ENCODE results near the gene ING3. TPM values are rescaled to one million over a fixed set of nuclear protein-coding genes. Genes with fewer than 3 reads are reported as not detected.

Gene ING3
- total RNA-seq, 1 experiment from 2014 or later = 12.6 TPM

DNA sequence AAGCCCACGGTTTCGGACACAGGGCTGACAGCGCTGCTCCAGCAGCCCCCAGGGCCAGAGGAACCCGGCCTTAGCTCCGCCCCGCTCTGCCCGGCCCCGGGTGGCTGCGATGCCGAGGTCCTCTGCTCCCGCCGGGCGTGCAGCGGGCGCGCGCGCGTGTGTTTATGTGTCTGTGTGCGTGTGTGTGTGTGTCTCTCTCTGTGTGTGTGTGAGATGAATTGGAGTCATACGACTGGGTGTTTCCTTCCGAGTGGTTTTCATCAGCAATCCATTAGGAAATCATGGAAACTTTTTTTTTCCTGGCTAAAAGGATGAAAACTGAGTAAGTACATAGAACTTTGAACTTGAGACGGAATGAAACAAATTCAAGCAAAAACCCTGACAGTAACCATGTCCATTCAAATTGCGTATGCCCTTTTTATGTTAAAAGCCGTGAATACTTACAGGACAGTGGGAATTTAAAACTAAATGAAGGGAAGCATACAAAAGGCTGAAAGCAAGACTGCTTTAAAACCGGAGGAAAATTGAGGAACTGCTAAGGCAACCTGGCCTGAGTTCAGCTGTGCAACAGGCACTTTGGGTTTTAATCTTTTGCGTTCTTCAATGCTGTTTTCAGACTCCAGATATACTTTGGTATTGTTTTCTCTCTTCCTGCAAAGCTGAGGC, 38.1 kb downstream of the ING3 start, which contains the start of gene CPED1 (continued):
- TF ChIP-seq ZNF532 (CRISPR knock-in tag; IDR thresholded peaks at IDR 0.05; ENCODE audit: borderline replicate concordance) = no peak
- no peak for TF ChIP-seq ZNF396 (CRISPR knock-in tag; IDR thresholded peaks at IDR 0.05; ENCODE audit: borderline replicate concordance)
- no peak for TF ChIP-seq OVOL2 (CRISPR knock-in tag; IDR thresholded peaks at IDR 0.05; ENCODE audit: borderline replicate concordance)
- no peak for TF ChIP-seq NR2C2 (CRISPR knock-in tag; IDR thresholded peaks at IDR 0.05)
- no peak for TF ChIP-seq GTF2I (CRISPR knock-in tag; conservative IDR thresholded peaks at IDR 0.05)
- no peak for TF ChIP-seq FOXP1 (CRISPR knock-in tag; IDR thresholded peaks at IDR 0.05; ENCODE audit: borderline replicate concordance)
- TF ChIP-seq ZNF317 (CRISPR knock-in tag; IDR thresholded peaks at IDR 0.05; ENCODE audit: borderline replicate concordance, low read depth) = no peak

GRCh38 chr7:120989257-120990220, 39.0 kb downstream of the ING3 start:
- TF ChIP-seq ETV6 (CRISPR knock-in tag; IDR thresholded peaks at IDR 0.05) = no peak
- TF ChIP-seq PREB (CRISPR knock-in tag; IDR thresholded peaks at IDR 0.05; ENCODE audit: borderline replicate concordance) = no peak
- TF ChIP-seq CBFB (CRISPR knock-in tag; IDR thresholded peaks at IDR 0.05; ENCODE audit: low read depth) = no peak
- TF ChIP-seq SMAD3 (CRISPR knock-in tag; IDR thresholded peaks at IDR 0.05; ENCODE audit: borderline replicate concordance) = no peak
- TF ChIP-seq, protein P1, sequence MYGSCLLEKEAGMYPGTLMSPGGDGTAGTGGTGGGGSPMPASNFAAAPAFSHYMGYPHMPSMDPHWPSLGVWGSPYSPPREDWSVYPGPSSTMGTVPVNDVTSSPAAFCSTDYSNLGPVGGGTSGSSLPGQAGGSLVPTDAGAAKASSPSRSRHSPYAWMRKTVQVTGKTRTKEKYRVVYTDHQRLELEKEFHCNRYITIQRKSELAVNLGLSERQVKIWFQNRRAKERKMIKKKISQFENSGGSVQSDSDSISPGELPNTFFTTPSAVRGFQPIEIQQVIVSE (CRISPR knock-in tag; IDR thresholded peaks at IDR 0.05; ENCODE audit: borderline replicate concordance) = no peak
- TF ChIP-seq, protein P2, sequence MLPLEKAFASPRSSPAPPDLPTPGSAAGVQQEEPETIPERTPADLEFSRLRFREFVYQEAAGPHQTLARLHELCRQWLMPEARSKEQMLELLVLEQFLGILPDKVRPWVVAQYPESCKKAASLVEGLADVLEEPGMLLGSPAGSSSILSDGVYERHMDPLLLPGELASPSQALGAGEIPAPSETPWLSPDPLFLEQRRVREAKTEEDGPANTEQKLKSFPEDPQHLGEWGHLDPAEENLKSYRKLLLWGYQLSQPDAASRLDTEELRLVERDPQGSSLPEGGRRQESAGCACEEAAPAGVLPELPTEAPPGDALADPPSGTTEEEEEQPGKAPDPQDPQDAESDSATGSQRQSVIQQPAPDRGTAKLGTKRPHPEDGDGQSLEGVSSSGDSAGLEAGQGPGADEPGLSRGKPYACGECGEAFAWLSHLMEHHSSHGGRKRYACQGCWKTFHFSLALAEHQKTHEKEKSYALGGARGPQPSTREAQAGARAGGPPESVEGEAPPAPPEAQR (CRISPR knock-in tag; IDR thresholded peaks at IDR 0.05) = no peak
- TF ChIP-seq ZNF396 (CRISPR knock-in tag; IDR thresholded peaks at IDR 0.05; ENCODE audit: borderline replicate concordance) = no peak
- no peak for TF ChIP-seq CREM (CRISPR knock-in tag; IDR thresholded peaks at IDR 0.05)
- TF ChIP-seq, protein P3, sequence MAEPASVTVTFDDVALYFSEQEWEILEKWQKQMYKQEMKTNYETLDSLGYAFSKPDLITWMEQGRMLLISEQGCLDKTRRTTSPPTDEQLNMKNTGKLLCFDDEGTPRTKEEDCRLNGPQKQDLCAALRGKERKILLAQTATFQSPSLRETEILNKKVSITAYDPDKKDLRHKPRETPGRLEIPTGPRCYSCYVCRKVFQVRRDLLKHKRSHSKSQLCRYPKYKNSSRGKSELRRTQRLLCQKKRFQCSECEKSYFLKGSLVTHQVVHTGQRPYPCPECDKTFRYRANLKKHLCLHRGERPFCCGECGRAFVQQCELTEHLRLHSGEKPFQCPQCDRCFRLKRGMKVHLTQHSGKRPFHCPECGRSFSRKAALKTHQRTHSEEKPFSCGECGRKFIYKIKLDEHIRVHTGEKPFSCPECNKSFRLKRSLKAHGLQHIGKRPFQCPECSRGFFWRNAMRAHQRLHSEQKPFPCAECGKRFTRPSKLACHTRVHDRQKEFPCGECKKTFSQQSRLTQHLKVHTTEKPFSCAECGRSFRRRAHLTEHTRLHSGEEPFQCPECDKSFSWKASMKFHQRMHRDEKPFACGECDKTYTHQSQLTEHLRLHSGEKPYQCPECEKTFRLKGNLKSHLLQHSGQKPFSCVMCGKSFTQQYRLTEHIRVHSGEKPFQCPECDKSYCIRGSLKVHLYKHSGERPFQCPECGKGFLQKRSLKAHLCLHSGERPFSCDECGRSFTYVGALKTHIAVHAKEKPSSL (CRISPR knock-in tag; conservative IDR thresholded peaks at IDR 0.05) = no peak
- TF ChIP-seq, protein P4, sequence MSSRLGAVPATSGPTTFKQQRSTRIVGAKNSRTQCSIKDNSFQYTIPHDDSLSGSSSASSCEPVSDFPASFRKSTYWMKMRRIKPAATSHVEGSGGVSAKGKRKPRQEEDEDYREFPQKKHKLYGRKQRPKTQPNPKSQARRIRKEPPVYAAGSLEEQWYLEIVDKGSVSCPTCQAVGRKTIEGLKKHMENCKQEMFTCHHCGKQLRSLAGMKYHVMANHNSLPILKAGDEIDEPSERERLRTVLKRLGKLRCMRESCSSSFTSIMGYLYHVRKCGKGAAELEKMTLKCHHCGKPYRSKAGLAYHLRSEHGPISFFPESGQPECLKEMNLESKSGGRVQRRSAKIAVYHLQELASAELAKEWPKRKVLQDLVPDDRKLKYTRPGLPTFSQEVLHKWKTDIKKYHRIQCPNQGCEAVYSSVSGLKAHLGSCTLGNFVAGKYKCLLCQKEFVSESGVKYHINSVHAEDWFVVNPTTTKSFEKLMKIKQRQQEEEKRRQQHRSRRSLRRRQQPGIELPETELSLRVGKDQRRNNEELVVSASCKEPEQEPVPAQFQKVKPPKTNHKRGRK (CRISPR knock-in tag; IDR thresholded peaks at IDR 0.05; ENCODE audit: borderline replicate concordance) = no peak
- no peak for TF ChIP-seq TEAD4 (CRISPR knock-in tag; IDR thresholded peaks at IDR 0.05)
- H3K9me3 Mint-ChIP-seq = no peaks in the 10 kb centered on the region
- ATAC-seq (no peak), DNase-seq (ENCODE audit: low spot score) (no peak)
- H3K27me3 Mint-ChIP-seq (ENCODE audit: low read depth) = peaks cover 25% of the 10 kb centered on the region
- ChIA-PET CTCF (interaction anchor here (1.0 to 4.9 kb wide), 5 partner anchors 11 to 118 kb away, joined by 3 to 50 read pairs (median 8); no protein-coding TSS in a partner anchor), POLR2A (interaction anchor here (0.6 kb wide), 1 partner anchor 65 kb away, joined by 3 read pairs; no protein-coding TSS in a partner anchor)
- H3K4me3 Mint-ChIP-seq = peak overlapping the region; percentile 78
- H3K36me3 Mint-ChIP-seq = no peaks in the 10 kb centered on the region
- peaks cover 16% of the 10 kb centered on the region for H3K4me1 Mint-ChIP-seq
- no peak overlapping the region for H3K27ac Mint-ChIP-seq
